ENCODE measurements around the gene TSPAN3.

Gene TSPAN3

DNA sequence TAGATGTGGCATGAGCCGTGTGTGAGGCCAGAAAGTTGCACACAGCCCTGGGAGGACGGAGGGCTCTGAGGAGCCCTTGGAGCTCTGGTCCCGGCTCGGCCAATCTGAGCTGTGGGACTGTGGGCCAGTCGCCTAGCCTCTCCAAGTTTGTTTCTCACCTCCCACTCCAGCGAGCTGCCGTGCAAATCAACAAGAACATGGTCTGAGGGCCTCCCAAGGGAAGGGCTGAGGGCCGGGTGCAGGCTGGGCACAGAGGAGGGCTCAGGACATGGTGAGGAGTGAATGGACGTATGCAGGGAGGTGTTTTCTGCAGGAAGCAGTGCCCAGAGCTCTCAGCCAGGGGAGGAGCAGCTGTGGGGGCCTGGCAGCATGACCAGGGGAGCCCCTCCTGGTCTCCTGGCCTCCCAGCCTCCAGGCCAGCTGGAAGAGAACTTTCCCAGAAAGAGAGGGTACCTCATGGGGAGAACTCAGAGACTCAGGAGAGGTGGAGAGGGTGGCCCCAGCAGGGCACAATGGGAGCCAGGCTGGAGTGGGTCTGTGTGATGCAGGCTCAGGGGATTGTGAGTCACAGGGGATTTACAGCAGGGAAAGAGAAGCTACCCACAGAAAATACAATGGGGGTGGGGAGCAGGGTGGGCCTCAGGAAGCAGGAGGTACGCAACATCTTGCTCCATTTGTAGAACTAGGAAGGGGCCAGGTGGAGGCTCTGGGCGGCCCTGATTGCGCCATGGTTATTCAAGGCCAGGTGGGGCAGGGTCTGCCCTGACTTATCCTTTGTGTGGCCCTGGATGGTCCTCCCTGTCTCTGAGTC, 51.2 kb downstream of the TSPAN3 start:
- 0 out of 2 replicates have a peak, but pooled peaks cover 4% of the 10 kb centered on the region for H3K27me3 ChIP-seq (ENCODE audit: control insufficient read depth, insufficient read depth, low read length)
- no peak overlapping the region for H3K9ac ChIP-seq (ENCODE audit: low read length)
- peaks cover 3% of the 10 kb centered on the region; the same call in 1 of the 2 replicates for H3K4me1 ChIP-seq (ENCODE audit: control insufficient read depth, insufficient read depth, low read length)
- H3K36me3 ChIP-seq (ENCODE audit: control insufficient read depth, insufficient read depth, low read length), result no peaks in the 10 kb centered on the region
- no peaks in the 10 kb centered on the region for H3K9me3 ChIP-seq (ENCODE audit: control insufficient read depth, insufficient read depth, low read depth, low read length)
- H3K4me3 ChIP-seq (ENCODE audit: low read depth, low read length), result no peak overlapping the region
- no peak overlapping the region for H3K27ac ChIP-seq (ENCODE audit: low read depth, low read length)

- Histone ChIP-seq H3K9ac (ENCODE audit: low read length) (no peak overlapping the region), H3K27ac (ENCODE audit: low read depth, low read length) (no peak overlapping the region), H3K4me3 (ENCODE audit: low read depth, low read length) (no peak overlapping the region), H3K27me3 (ENCODE audit: control insufficient read depth, insufficient read depth, low read length) (0 out of 2 replicates have a peak, but pooled peaks cover 3% of the 10 kb centered on the region), H3K4me1 (ENCODE audit: control insufficient read depth, insufficient read depth, low read length) (peaks cover 3% of the 10 kb centered on the region; the same call in 1 of the 2 replicates), H3K9me3 (ENCODE audit: control insufficient read depth, insufficient read depth, low read depth, low read length) (no peaks in the 10 kb centered on the region), H3K36me3 (ENCODE audit: control insufficient read depth, insufficient read depth, low read length) (no peaks in the 10 kb centered on the region)
These were observed 52.0 kb downstream of the TSPAN3 start for GRCh38 chr15:77018796-77019505.

DNA sequence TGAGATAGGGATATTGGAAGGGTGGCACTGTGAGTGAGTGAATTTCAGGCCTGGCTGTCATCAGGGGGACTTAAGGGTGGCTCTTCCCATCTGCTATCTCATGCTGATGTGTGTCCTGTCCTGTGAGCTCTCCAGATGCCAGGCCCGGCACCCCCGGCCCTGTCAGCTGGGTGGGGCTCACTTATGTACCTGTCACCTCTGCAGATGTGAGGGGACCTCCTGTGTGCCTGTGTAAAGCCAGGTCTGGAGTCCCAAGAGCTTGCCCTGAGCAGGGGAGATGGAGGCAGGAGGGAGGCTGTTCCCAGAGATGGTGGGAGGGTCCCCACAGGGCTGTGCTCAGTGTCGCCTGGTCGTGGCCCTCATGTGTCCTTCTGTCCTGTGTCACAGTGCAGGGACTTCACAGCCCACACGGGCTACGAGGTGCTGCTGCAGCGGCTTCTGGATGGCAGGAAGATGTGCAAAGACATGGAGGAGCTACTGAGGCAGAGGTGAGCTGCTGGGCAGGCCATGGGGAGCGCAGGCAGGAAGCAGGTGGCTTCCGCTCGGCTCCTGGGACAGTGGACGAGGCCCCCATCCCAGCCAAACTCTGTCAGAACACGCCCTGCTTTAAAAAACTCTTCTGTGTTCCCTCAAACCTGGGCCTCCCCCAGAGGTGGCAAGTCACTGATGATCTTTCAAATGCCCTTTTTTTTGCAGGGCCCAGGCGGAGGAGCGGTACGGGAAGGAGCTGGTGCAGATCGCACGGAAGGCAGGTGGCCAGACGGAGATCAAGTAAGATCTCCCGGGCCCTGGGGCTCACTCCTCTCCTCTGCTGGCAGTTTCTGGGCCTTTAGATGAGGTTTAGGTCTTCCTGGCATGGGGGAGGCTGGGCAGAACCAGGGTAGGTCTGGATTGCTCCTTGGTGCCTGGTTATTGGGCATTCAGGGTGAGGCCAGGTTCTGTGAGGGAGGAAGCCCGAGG, 52.9 kb downstream of the TSPAN3 start:
- Histone ChIP-seq H3K36me3 (ENCODE audit: control insufficient read depth, insufficient read depth, low read length) (no peaks in the 10 kb centered on the region), H3K27me3 (ENCODE audit: control insufficient read depth, insufficient read depth, low read length) (no peaks in the 10 kb centered on the region), H3K9ac (ENCODE audit: low read length) (no peak overlapping the region), H3K4me1 (ENCODE audit: control insufficient read depth, insufficient read depth, low read length) (peaks cover 3% of the 10 kb centered on the region; the same call in 1 of the 2 replicates), H3K9me3 (ENCODE audit: control insufficient read depth, insufficient read depth, low read depth, low read length) (no peaks in the 10 kb centered on the region), H3K27ac (ENCODE audit: low read depth, low read length) (no peak overlapping the region), H3K4me3 (ENCODE audit: low read depth, low read length) (no peak overlapping the region)

DNA sequence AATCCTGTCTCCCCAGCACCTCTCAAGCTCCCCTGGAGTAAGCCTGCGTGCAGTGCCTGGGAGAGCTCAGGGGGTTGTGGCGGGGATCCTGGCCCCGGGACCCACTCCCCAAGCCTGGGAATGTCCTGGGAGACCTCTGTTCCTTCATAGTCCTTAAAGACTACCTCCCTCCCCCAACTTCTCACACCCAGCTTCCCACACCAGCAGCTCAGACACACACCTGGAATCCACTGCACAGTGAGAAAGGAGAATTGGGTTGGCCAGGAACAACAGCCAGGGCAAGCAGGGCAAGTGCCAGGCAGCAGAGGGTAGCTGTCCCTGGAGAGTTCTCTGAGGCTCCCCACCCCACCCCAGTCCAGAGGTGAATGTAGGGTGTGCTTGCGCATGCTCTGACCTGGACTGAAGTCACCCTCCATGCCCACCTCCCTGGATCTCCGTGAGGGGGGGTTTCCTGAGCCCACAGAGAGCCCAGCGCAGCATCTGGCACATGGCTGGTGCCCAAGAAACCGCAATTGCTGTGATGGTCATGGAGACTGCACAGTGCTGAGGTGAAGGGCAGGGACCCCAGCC, 53.7 kb downstream of the TSPAN3 start:
- H3K9ac ChIP-seq (ENCODE audit: low read length), result no peak overlapping the region
- no peak overlapping the region for H3K27ac ChIP-seq (ENCODE audit: low read depth, low read length)
- H3K9me3 ChIP-seq (ENCODE audit: control insufficient read depth, insufficient read depth, low read depth, low read length), result no peaks in the 10 kb centered on the region
- H3K27me3 ChIP-seq (ENCODE audit: control insufficient read depth, insufficient read depth, low read length), result no peaks in the 10 kb centered on the region
- peaks cover 3% of the 10 kb centered on the region; the same call in 1 of the 2 replicates for H3K4me1 ChIP-seq (ENCODE audit: control insufficient read depth, insufficient read depth, low read length)
- H3K36me3 ChIP-seq (ENCODE audit: control insufficient read depth, insufficient read depth, low read length), result no peaks in the 10 kb centered on the region
- no peak overlapping the region for H3K4me3 ChIP-seq (ENCODE audit: low read depth, low read length)

GRCh38 chr15:77016321-77016695, 54.6 kb downstream of the TSPAN3 start:
- H3K9ac ChIP-seq (ENCODE audit: low read length), result no peak overlapping the region
- H3K4me3 ChIP-seq (ENCODE audit: low read depth, low read length), result no peak overlapping the region
- H3K9me3 ChIP-seq (ENCODE audit: control insufficient read depth, insufficient read depth, low read depth, low read length), result no peaks in the 10 kb centered on the region
- H3K27me3 ChIP-seq (ENCODE audit: control insufficient read depth, insufficient read depth, low read length), result no peaks in the 10 kb centered on the region
- peaks cover 3% of the 10 kb centered on the region; the same call in 1 of the 2 replicates for H3K4me1 ChIP-seq (ENCODE audit: control insufficient read depth, insufficient read depth, low read length)
- H3K27ac ChIP-seq (ENCODE audit: low read depth, low read length), result no peak overlapping the region
- H3K36me3 ChIP-seq (ENCODE audit: control insufficient read depth, insufficient read depth, low read length), result no peaks in the 10 kb centered on the region

DNA sequence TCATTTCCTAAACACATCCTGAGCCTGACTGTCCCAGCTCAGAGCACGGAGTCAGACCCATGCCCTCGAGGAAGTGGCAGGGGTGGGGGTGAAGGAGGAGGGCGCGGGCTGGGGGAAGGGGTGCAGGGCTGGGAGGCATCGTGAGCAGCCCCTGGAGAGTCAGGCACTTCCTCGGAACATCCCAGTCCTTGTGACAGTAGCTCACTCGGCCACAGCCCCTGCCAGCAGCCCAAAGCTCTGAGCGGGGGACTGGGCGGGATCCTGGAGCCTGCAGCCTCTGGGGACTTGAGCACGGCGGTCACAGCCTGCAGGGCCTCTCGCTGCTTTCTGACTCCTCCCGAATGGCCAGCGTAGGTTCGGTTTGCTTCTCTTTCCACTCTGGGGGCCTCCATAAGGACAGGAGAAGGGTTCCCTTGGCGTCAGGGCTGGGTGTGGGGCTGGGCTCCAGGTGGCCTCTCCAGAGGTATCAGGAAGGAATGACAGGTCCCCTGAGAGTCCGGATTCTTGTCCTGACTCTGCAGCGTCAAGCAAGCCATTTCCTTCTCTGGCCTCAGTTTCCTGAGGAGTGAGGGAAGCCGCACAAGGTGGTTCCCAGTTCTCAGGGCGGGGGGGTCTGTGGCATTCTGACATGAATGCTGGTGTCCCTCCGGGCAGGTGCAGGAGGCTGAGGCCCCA, 55.1 kb downstream of the TSPAN3 start:
- Histone ChIP-seq H3K4me1 (ENCODE audit: control insufficient read depth, insufficient read depth, low read length) (peaks cover 3% of the 10 kb centered on the region; the same call in 1 of the 2 replicates), H3K9ac (ENCODE audit: low read length) (no peak overlapping the region), H3K27me3 (ENCODE audit: control insufficient read depth, insufficient read depth, low read length) (no peaks in the 10 kb centered on the region), H3K4me3 (ENCODE audit: low read depth, low read length) (no peak overlapping the region), H3K27ac (ENCODE audit: low read depth, low read length) (no peak overlapping the region), H3K36me3 (ENCODE audit: control insufficient read depth, insufficient read depth, low read length) (no peaks in the 10 kb centered on the region), H3K9me3 (ENCODE audit: control insufficient read depth, insufficient read depth, low read depth, low read length) (no peaks in the 10 kb centered on the region)

DNA sequence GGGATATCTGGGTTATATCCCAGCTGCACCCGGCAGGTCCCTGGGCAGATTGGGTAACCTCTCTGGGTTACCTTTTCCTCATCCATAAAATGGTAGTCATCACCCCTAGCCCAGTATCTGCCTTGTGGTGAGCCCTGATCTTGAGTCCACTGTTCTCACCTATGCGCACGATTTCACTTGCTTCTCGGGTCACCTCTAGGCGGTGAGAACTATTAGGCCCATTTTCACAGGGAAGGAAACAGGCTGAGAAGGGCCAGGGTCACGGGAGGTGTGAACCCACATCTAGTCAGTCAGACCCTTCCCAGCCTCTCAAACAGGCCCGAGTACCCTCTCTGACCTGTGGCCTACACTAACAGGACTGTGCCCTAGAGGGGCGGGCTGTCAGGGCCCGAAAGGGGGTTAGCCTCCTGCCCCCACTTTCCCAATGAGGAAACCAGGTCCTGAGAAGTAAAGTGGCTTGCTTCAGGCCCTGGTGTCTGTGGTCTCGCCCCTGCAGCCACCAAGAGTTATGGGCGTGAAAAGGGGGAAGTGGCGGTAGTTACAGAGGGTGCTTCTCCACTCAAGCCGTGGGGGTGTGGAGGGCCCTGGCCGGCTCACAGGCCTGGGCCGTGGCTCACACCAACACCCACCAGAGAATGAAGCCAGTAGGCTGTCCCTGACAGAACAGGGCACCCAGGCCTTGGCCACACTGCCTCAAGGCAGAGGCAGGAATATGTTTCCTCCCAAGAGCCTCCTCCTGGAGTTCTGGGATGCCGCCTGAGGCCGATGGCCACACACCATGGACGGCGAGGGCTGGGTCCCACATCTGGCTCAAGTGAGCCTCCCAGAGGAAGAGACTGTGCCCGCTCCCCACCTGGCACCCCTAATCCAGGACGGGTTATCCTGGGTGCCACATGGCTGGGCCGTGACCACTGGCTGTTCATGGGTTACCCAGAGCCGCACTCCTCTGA, 56.5 kb downstream of the TSPAN3 start:
- Histone ChIP-seq H3K4me3 (ENCODE audit: low read depth, low read length) (no peak overlapping the region), H3K9ac (ENCODE audit: low read length) (no peak overlapping the region), H3K27me3 (ENCODE audit: control insufficient read depth, insufficient read depth, low read length) (no peaks in the 10 kb centered on the region), H3K27ac (ENCODE audit: low read depth, low read length) (no peak overlapping the region), H3K4me1 (ENCODE audit: control insufficient read depth, insufficient read depth, low read length) (peaks cover 3% of the 10 kb centered on the region; the same call in 1 of the 2 replicates), H3K9me3 (ENCODE audit: control insufficient read depth, insufficient read depth, low read depth, low read length) (no peaks in the 10 kb centered on the region), H3K36me3 (ENCODE audit: control insufficient read depth, insufficient read depth, low read length) (no peaks in the 10 kb centered on the region)

- H3K9me3 ChIP-seq (ENCODE audit: control insufficient read depth, insufficient read depth, low read depth, low read length), result no peaks in the 10 kb centered on the region
- H3K27ac ChIP-seq (ENCODE audit: low read depth, low read length), result no peak overlapping the region
- no peak overlapping the region for H3K4me3 ChIP-seq (ENCODE audit: low read depth, low read length)
- no peak overlapping the region for H3K9ac ChIP-seq (ENCODE audit: low read length)
- H3K36me3 ChIP-seq (ENCODE audit: control insufficient read depth, insufficient read depth, low read length), result no peaks in the 10 kb centered on the region
- H3K4me1 ChIP-seq (ENCODE audit: control insufficient read depth, insufficient read depth, low read length), result peaks cover 3% of the 10 kb centered on the region; the same call in 1 of the 2 replicates
- no peaks in the 10 kb centered on the region for H3K27me3 ChIP-seq (ENCODE audit: control insufficient read depth, insufficient read depth, low read length)
These were observed 57.2 kb downstream of the TSPAN3 start for GRCh38 chr15:77013776-77014131.

GRCh38 chr15:77012868-77013267, 58.0 kb downstream of the TSPAN3 start:
- Histone ChIP-seq H3K9me3 (ENCODE audit: control insufficient read depth, insufficient read depth, low read depth, low read length) (no peaks in the 10 kb centered on the region), H3K27me3 (ENCODE audit: control insufficient read depth, insufficient read depth, low read length) (no peaks in the 10 kb centered on the region; the same call in 1 of the 2 replicates), H3K27ac (ENCODE audit: low read depth, low read length) (no peak overlapping the region), H3K9ac (ENCODE audit: low read length) (no peak overlapping the region), H3K4me3 (ENCODE audit: low read depth, low read length) (no peak overlapping the region), H3K4me1 (ENCODE audit: control insufficient read depth, insufficient read depth, low read length) (peaks cover 3% of the 10 kb centered on the region; the same call in 1 of the 2 replicates), H3K36me3 (ENCODE audit: control insufficient read depth, insufficient read depth, low read length) (no peaks in the 10 kb centered on the region)
